Measurements from ENCODE around the gene RNF187.

DNA sequence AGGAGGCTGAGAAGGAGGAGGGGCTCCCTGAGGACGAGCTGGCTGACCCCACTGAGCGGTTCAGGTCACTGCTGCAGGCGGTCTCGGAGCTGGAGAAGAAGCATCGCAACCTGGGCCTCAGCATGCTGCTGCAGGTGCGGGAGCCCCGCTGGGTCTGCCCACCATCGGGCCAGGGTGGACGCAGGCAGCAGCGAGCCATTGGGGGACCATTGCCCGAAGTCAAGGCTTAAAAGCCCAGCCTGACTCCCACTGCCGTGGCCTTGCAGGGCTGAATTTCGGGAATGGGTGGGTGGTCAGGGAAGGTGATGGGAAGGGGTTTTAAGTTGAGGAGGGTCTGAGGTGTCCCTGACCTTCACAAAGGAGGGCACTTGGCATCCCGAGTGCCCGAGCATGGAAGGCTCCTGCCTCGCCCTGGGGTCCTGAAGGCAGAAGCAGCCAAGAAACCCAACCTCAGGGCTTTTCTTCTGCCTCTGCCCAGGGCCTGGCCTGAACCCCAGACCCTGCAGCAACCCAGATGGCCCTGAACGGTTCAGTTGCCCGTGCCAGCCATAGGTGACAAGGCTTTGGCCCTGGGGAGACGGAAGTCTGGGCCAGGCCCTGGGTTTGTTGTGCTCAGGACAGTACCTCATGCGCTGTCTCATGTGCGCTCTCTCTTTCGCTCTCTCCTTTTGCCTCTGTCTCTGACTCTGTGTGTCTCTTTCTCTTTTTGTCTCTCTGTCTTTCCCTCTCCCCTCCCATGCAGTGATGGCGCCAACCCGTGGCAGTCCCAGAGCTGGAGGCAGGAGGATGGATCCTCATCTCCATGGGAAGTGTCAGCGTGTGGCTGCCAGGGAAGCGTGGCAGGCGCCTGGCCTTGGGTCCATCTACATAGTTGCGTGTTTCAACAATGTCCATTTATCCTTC is 6.2 kb downstream of the RNF187 start:
- TF ChIP-seq, protein P1, sequence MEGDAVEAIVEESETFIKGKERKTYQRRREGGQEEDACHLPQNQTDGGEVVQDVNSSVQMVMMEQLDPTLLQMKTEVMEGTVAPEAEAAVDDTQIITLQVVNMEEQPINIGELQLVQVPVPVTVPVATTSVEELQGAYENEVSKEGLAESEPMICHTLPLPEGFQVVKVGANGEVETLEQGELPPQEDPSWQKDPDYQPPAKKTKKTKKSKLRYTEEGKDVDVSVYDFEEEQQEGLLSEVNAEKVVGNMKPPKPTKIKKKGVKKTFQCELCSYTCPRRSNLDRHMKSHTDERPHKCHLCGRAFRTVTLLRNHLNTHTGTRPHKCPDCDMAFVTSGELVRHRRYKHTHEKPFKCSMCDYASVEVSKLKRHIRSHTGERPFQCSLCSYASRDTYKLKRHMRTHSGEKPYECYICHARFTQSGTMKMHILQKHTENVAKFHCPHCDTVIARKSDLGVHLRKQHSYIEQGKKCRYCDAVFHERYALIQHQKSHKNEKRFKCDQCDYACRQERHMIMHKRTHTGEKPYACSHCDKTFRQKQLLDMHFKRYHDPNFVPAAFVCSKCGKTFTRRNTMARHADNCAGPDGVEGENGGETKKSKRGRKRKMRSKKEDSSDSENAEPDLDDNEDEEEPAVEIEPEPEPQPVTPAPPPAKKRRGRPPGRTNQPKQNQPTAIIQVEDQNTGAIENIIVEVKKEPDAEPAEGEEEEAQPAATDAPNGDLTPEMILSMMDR (IDR thresholded peaks at IDR 0.05) = no peak
- TF ChIP-seq HMGA2 (CRISPR knock-in tag; IDR thresholded peaks at IDR 0.05) = no peak
- no peak for TF ChIP-seq NR2C2 (CRISPR knock-in tag; IDR thresholded peaks at IDR 0.05)
- TF ChIP-seq ZNF263 (CRISPR knock-in tag; IDR thresholded peaks at IDR 0.05; ENCODE audit: low read depth) = no peak
- TF ChIP-seq RELA (CRISPR knock-in tag; IDR thresholded peaks at IDR 0.05; ENCODE audit: borderline replicate concordance) = no peak
- TF ChIP-seq, protein P2, sequence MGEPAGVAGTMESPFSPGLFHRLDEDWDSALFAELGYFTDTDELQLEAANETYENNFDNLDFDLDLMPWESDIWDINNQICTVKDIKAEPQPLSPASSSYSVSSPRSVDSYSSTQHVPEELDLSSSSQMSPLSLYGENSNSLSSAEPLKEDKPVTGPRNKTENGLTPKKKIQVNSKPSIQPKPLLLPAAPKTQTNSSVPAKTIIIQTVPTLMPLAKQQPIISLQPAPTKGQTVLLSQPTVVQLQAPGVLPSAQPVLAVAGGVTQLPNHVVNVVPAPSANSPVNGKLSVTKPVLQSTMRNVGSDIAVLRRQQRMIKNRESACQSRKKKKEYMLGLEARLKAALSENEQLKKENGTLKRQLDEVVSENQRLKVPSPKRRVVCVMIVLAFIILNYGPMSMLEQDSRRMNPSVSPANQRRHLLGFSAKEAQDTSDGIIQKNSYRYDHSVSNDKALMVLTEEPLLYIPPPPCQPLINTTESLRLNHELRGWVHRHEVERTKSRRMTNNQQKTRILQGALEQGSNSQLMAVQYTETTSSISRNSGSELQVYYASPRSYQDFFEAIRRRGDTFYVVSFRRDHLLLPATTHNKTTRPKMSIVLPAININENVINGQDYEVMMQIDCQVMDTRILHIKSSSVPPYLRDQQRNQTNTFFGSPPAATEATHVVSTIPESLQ (CRISPR knock-in tag; IDR thresholded peaks at IDR 0.05) = no peak
- TF ChIP-seq, protein P3, sequence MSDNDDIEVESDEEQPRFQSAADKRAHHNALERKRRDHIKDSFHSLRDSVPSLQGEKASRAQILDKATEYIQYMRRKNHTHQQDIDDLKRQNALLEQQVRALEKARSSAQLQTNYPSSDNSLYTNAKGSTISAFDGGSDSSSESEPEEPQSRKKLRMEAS (CRISPR knock-in tag; IDR thresholded peaks at IDR 0.05) = no peak
- no peak for TF ChIP-seq ZNF121 (CRISPR knock-in tag; IDR thresholded peaks at IDR 0.05)

Data from WTC11 (cell line).